H9 (cell line): Measurements from ENCODE around the gene SEMA3E. TPM values are rescaled to one million over a fixed set of nuclear protein-coding genes. Genes with fewer than 3 reads are reported as not detected.

Experiments
- DNase-seq: peaks from one replicate; pipeline ENCODE4 v3.0.0-alpha.2; 2017
- H2AFZ ChIP-seq: one replicate; pipeline ENCODE4 v1.6.1; 2013; ENCODE audit warnings: mild to moderate bottlenecking, low read length, control low read depth, moderate library complexity
- H2AK5ac ChIP-seq: 2 replicates; pipeline ENCODE4 v1.6.1; 2013; ENCODE audit warnings: low read length, control low read depth, mixed read lengths; ENCODE audit not compliant: insufficient read length
- H2BK120ac ChIP-seq: one replicate; pipeline ENCODE4 v1.6.1; 2013; ENCODE audit warnings: low read depth, mild to moderate bottlenecking, low read length, control low read depth, inconsistent platforms; ENCODE audit not compliant: poor library complexity, severe bottlenecking
- H2BK12ac ChIP-seq: 2 replicates; pipeline ENCODE4 v1.6.1; 2013; ENCODE audit warnings: low read length, control low read depth, mixed read lengths, low read depth; ENCODE audit not compliant: insufficient read length
- H2BK15ac ChIP-seq: 2 replicates; pipeline ENCODE4 v1.6.1; 2013; ENCODE audit warnings: low read depth, low read length, control low read depth
- H2BK20ac ChIP-seq: one replicate; pipeline ENCODE4 v1.6.1; 2013; ENCODE audit warnings: low read depth, mild to moderate bottlenecking, low read length, control low read depth, inconsistent platforms; ENCODE audit not compliant: poor library complexity, severe bottlenecking
- H2BK5ac ChIP-seq: 2 replicates; pipeline ENCODE4 v1.6.1; 2013; ENCODE audit warnings: low read length, control low read depth, mixed read lengths; ENCODE audit not compliant: insufficient read length
- H3K14ac ChIP-seq: 2 replicates; pipeline ENCODE4 v1.6.1; 2013; ENCODE audit warnings: low read length, control low read depth; ENCODE audit not compliant: insufficient read depth
- H3K18ac ChIP-seq: 2 replicates; pipeline ENCODE4 v1.6.1; 2013; ENCODE audit warnings: low read depth, mild to moderate bottlenecking, mixed read lengths, low read length, control low read depth; ENCODE audit not compliant: insufficient read length
- H3K23ac ChIP-seq: 2 replicates; pipeline ENCODE4 v1.6.1; 2013; ENCODE audit warnings: low read length, control low read depth, mixed read lengths, low read depth; ENCODE audit not compliant: insufficient read length
- H3K23me2 ChIP-seq: 2 replicates; pipeline ENCODE4 v1.6.1; 2013; ENCODE audit warnings: low read depth, mild to moderate bottlenecking, mixed read lengths, low read length, control low read depth; ENCODE audit not compliant: insufficient read length, poor library complexity, severe bottlenecking
- H3K27ac ChIP-seq: 2 replicates; pipeline ENCODE4 v1.5.1; 2013; ENCODE audit warnings: low read length, control low read depth, mixed read lengths, low read depth; ENCODE audit not compliant: insufficient read length
- H3K27me3 ChIP-seq: 2 replicates; pipeline ENCODE4 v1.6.1; 2013; ENCODE audit warnings: low read length, control low read depth, inconsistent platforms; ENCODE audit not compliant: insufficient read depth
- H3K4ac ChIP-seq: 2 replicates; pipeline ENCODE4 v1.6.1; 2013; ENCODE audit warnings: low read depth, mild to moderate bottlenecking, control low read depth, inconsistent platforms, low read length, moderate library complexity
- H3K4me1 ChIP-seq: 2 replicates; pipeline ENCODE4 v1.6.1; 2013; ENCODE audit warnings: low read length, control low read depth, inconsistent platforms; ENCODE audit not compliant: insufficient read depth
- H3K4me2 ChIP-seq: 2 replicates; pipeline ENCODE4 v1.6.1; 2013; ENCODE audit warnings: low read length, control low read depth, mixed read lengths; ENCODE audit not compliant: insufficient read length, insufficient read depth
- H3K56ac ChIP-seq: 2 replicates; pipeline ENCODE4 v1.6.1; 2013; ENCODE audit warnings: low read depth, mild to moderate bottlenecking, mixed read lengths, low read length, control low read depth; ENCODE audit not compliant: insufficient read length
- H3K79me1 ChIP-seq: 2 replicates; pipeline ENCODE4 v1.6.1; 2013; ENCODE audit warnings: low read depth, mild to moderate bottlenecking, moderate library complexity, low read length, control low read depth, inconsistent platforms; ENCODE audit not compliant: insufficient read depth, poor library complexity, severe bottlenecking
- H3K79me2 ChIP-seq: 2 replicates; pipeline ENCODE4 v1.6.1; 2013; ENCODE audit warnings: low read length, control low read depth, inconsistent platforms; ENCODE audit not compliant: insufficient read depth
- H3K9ac ChIP-seq: 2 replicates; pipeline ENCODE4 v1.6.1; 2013; ENCODE audit warnings: low read length, control low read depth, mixed read lengths; ENCODE audit not compliant: insufficient read length; ENCODE audit errors: extremely low read depth
- H3K9me3 ChIP-seq: one replicate; pipeline ENCODE4 v1.6.1; 2013; ENCODE audit warnings: low read depth, low read length, inconsistent platforms; ENCODE audit not compliant: control insufficient read depth
- H3T11ph ChIP-seq: one replicate; pipeline ENCODE4 v1.6.1; 2013; ENCODE audit warnings: mild to moderate bottlenecking, low read length, control low read depth, inconsistent platforms
- H4K20me1 ChIP-seq: one replicate; pipeline ENCODE4 v1.6.1; 2013; ENCODE audit not compliant: control insufficient read depth, insufficient read length, insufficient read depth
- H4K5ac ChIP-seq: 2 replicates; pipeline ENCODE4 v1.6.1; 2013; ENCODE audit warnings: low read depth, mild to moderate bottlenecking, mixed read lengths, low read length, control low read depth; ENCODE audit not compliant: insufficient read length
- H4K8ac ChIP-seq: replicated peaks from 2 replicates; pipeline ENCODE4 v1.6.1; 2013; ENCODE audit warnings: low read length, control low read depth, mixed read lengths, low read depth; ENCODE audit not compliant: insufficient read length
- H4K91ac ChIP-seq: 2 replicates; pipeline ENCODE4 v1.6.1; 2013; ENCODE audit warnings: low read depth, mild to moderate bottlenecking, moderate library complexity, mixed read lengths, low read length, control low read depth; ENCODE audit not compliant: insufficient read length
- H3K27ac Mint-ChIP-seq, 3 experiments: 2 replicates in 2 of 3; 3 replicates in 1 of 3; pipeline ENCODE4 v1.8.0; 2020 to 2021; ENCODE audit warnings: mixed read lengths in 3 of 3, mild to moderate bottlenecking in 1 of 3, moderate library complexity in 1 of 3
- H3K27me3 Mint-ChIP-seq: 2 replicates; pipeline ENCODE4 v1.8.0; 2021; ENCODE audit warnings: low read depth, mild to moderate bottlenecking, moderate library complexity, mixed read lengths
- H3K36me3 Mint-ChIP-seq, 3 experiments: 2 replicates in 2 of 3; 3 replicates in 1 of 3; pipeline ENCODE4 v1.8.0; 2020 to 2021; ENCODE audit warnings: low read depth in 3 of 3, mixed read lengths in 3 of 3; ENCODE audit not compliant: insufficient read depth in 1 of 3
- H3K4me1 Mint-ChIP-seq, 2 experiments: 2 replicates each; pipeline ENCODE4 v1.8.0; 2020; ENCODE audit warnings: mixed read lengths in 2 of 2
- H3K4me3 Mint-ChIP-seq, 2 experiments: 2 replicates in 1 of 2; 3 replicates in 1 of 2; pipeline ENCODE4 v1.8.0; 2020 to 2021; ENCODE audit warnings: mild to moderate bottlenecking in 2 of 2, mixed read lengths in 2 of 2, moderate library complexity in 1 of 2
- H3K9me3 Mint-ChIP-seq, 2 experiments: 2 replicates in 1 of 2; 3 replicates in 1 of 2; pipeline ENCODE4 v1.8.0; 2020; ENCODE audit warnings: mild to moderate bottlenecking in 2 of 2, mixed read lengths in 2 of 2, moderate library complexity in 1 of 2
- CTCF ChIP-seq: fragments of 200-600 bp; sonication (generic); conservative IDR thresholded peaks from 3 replicates; pipeline ENCODE4 v1.8.0; 2021; ENCODE audit warnings: antibody characterized with exemption, mild to moderate bottlenecking
- WGBS: extraction: QIAGEN DNeasy Blood & Tissue Kit; methylation state at CpG from one replicate; pipeline ENCODE4 v1.1.7; 2013; ENCODE audit warnings: missing lambda C conversion rate, low lambda C conversion rate, mixed read lengths; ENCODE audit not compliant: insufficient read length; ENCODE audit errors: extremely low coverage; 5-methylcytosine and 5-hydroxymethylcytosine counted together
- total RNA-seq: library from RNA; stranded (reverse); gene quantifications from 2 replicates; pipeline ENCODE4 v1.2.1, GENCODE V29; 2021

The SEMA3E gene
- total RNA-seq, 1 experiment from 2014 or later, result 0.39 TPM

DNA sequence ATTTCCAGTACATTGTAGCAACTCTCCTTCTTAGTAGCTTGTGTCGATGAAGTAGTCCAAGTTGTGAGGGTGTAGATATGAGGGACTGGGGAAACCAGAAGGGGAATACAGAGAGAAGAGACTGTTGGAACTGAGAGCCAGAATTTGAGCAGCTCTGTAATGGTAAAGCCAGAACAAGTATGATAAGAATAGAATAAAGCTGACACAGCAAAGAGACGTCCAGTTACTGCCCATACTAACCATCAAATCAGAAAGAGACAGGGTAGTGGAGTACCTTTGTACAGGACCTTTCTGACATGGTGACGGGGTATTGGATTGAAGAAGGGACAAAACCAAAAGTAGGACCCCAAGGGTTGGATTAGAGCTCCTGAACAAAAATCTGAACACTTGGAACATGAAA is 206.0 kb downstream of the SEMA3E start:
- Mint-ChIP-seq H3K36me3 (no peaks in the 10 kb centered on the region), H3K9me3 (no peaks in the 10 kb centered on the region), H3K4me1 (peaks cover 52 to 62% of the 10 kb centered on the region in 2 experiments), H3K4me3 (no peak overlapping the region), H3K27me3 (no peaks in the 10 kb centered on the region), H3K27ac (no peak overlapping the region)
- Histone ChIP-seq H3K9me3 (no peaks in the 10 kb centered on the region), H3K23ac (no peak overlapping the region), H4K91ac (no peak overlapping the region), H2BK20ac (no peak overlapping the region), H3K56ac (no peak overlapping the region), H3K27ac (no peak overlapping the region), H2AFZ (no peak overlapping the region), H3K4me2 (no peak overlapping the region), H3K79me2 (no peaks in the 10 kb centered on the region), H4K8ac (no peak overlapping the region), H3K9ac (no peak overlapping the region), H3K23me2 (no peaks in the 10 kb centered on the region), H2BK12ac (no peak overlapping the region), H3K4ac (no peak overlapping the region), H2BK5ac (no peak overlapping the region), H3T11ph (no peak overlapping the region), H4K20me1 (no peaks in the 10 kb centered on the region), H2AK5ac (no peak overlapping the region), H3K4me1 (peaks cover 13% of the 10 kb centered on the region), H3K79me1 (no peaks in the 10 kb centered on the region), H2BK120ac (no peak overlapping the region), H3K18ac (no peak overlapping the region), H3K14ac (no peak overlapping the region), H3K27me3 (no peaks in the 10 kb centered on the region), H2BK15ac (no peak overlapping the region), H4K5ac (no peak overlapping the region)
- no peak for DNase-seq
- no peak for TF ChIP-seq CTCF
- no CpG with 5 or more reads among the region's 3 CpGs for WGBS
